Suprapubic skin (tissue), 4 donors: ENCODE measurements around the gene F2RL1. TPM values are rescaled to one million over a fixed set of nuclear protein-coding genes. Genes with fewer than 3 reads are reported as not detected.
"Not testable (repeated sequence)": the region's sequence is repeated elsewhere in the genome, so short reads cannot be mapped to it uniquely, and the experiment has no call there.

Experiments used
- DNase-seq, 2 donors: peaks; one replicate each; pipeline ENCODE4 v3.0.0-alpha.2; 2019; ENCODE audit warnings: low spot score in 2 of 2
- H3K27ac ChIP-seq: fragments of 200-600 bp; sonication (generic); one replicate; pipeline ENCODE4 v1.5.1; 2019
- H3K27me3 ChIP-seq: fragments of 200-600 bp; sonication (generic); one replicate; pipeline ENCODE4 v1.5.1; 2019
- H3K36me3 ChIP-seq: fragments of 200-600 bp; sonication (generic); one replicate; pipeline ENCODE4 v1.5.1; 2019
- H3K4me1 ChIP-seq: fragments of 200-600 bp; sonication (generic); one replicate; pipeline ENCODE4 v1.5.1; 2019
- H3K4me3 ChIP-seq: fragments of 200-600 bp; sonication (generic); one replicate; pipeline ENCODE4 v1.5.1; 2019; ENCODE audit warnings: mild to moderate bottlenecking
- H3K9me3 ChIP-seq: fragments of 200-600 bp; sonication (generic); one replicate; pipeline ENCODE4 v1.5.1; 2019
- CTCF ChIP-seq, 2 donors: fragments of 200-600 bp in 1 of 2; fragments of 450-650 bp in 1 of 2; sonication (generic) in 1 of 2; IDR thresholded peaks; one replicate each; pipeline ENCODE4 v1.5.1; 2016 to 2019; ENCODE audit warnings: antibody characterized with exemption in 2 of 2, mild to moderate bottlenecking in 1 of 2, moderate library complexity in 1 of 2
- EP300 ChIP-seq: sonication (generic); formaldehyde crosslinking; IDR thresholded peaks from one replicate; pipeline ENCODE4 v1.6.1; 2017; ENCODE audit warnings: antibody characterized with exemption
- POLR2A ChIP-seq, 2 donors: fragments of 450-650 bp; IDR thresholded peaks; one replicate each; pipeline ENCODE4 v1.6.1; 2017; ENCODE audit warnings: antibody characterized with exemption in 2 of 2, mild to moderate bottlenecking in 2 of 2, moderate library complexity in 2 of 2
- POLR2AphosphoS5 ChIP-seq, 3 donors: sonication (generic); formaldehyde crosslinking; IDR thresholded peaks; one replicate each; pipeline ENCODE4 v1.6.1; 2017; ENCODE audit warnings: antibody characterized with exemption in 3 of 3
- WGBS: methylation state at CpG from one replicate; pipeline ENCODE4 v1.1.5; 2018; 5-methylcytosine and 5-hydroxymethylcytosine counted together
- total RNA-seq, 4 donors: library from RNA; depleted of rRNA; stranded (reverse); fragments of >200 nt; gene quantifications; one replicate each; pipeline ENCODE4 v1.1.0, GENCODE V29; 2016

F2RL1 gene
- total RNA-seq, 4 donors from 2014 or later = 20.8 to 107 (median 77.7) TPM

- H3K27me3 ChIP-seq = no peaks in the 10 kb centered on the region
- no peak for DNase-seq
- no peak overlapping the region for H3K4me3 ChIP-seq
- TF ChIP-seq POLR2AphosphoS5 (IDR thresholded peaks at IDR 0.05) = no peak
- TF ChIP-seq CTCF (IDR thresholded peaks at IDR 0.05) = no peak
- TF ChIP-seq EP300 = no peak
- TF ChIP-seq POLR2A (IDR thresholded peaks at IDR 0.05) = no peak
- H3K4me1 ChIP-seq = peaks cover under 1% of the 10 kb centered on the region
- WGBS = 20% methylated on average over 2 of the region's 3 CpGs
- H3K9me3 ChIP-seq = no peaks in the 10 kb centered on the region
- H3K27ac ChIP-seq = no peak overlapping the region
- no peaks in the 10 kb centered on the region for H3K36me3 ChIP-seq
Measured at GRCh38 chr5:76845890-76846289, 27.1 kb downstream of the F2RL1 start.

- TF ChIP-seq CTCF (IDR thresholded peaks at IDR 0.05) (no peak), POLR2A (IDR thresholded peaks at IDR 0.05) (no peak), EP300 (no peak), POLR2AphosphoS5 (IDR thresholded peaks at IDR 0.05) (no peak)
- H3K27me3 ChIP-seq = no peaks in the 10 kb centered on the region
- no peak for DNase-seq
- H3K36me3 ChIP-seq = no peaks in the 10 kb centered on the region
- no peak within 1 kb of the TSS for H3K4me3 ChIP-seq
- WGBS = 78% methylated on average over 18 of the region's 18 CpGs
- H3K4me1 ChIP-seq = peaks cover 3% of the 10 kb centered on the region
- no peaks in the 10 kb centered on the region for H3K9me3 ChIP-seq
- no peak within 1 kb of the TSS for H3K27ac ChIP-seq
Measured at GRCh38 chr5:76849419-76850291, 30.8 kb downstream of the F2RL1 start, which contains the start of gene S100Z. S100Z (plus strand) TSS chr5:76850014; CDS start chr5:76875360, 25,346 bp downstream.

GRCh38 chr5:76850543-76851145, 31.8 kb downstream of the F2RL1 start:
- no peak for DNase-seq
- Histone ChIP-seq H3K27ac (no peak overlapping the region), H3K4me3 (no peak overlapping the region), H3K27me3 (no peaks in the 10 kb centered on the region), H3K9me3 (no peaks in the 10 kb centered on the region), H3K36me3 (no peaks in the 10 kb centered on the region), H3K4me1 (peaks cover 3% of the 10 kb centered on the region)
- TF ChIP-seq POLR2AphosphoS5 (IDR thresholded peaks at IDR 0.05) (no peak), EP300 (no peak), CTCF (IDR thresholded peaks at IDR 0.05) (no peak), POLR2A (IDR thresholded peaks at IDR 0.05) (no peak)
- 84% methylated on average over 8 of the region's 8 CpGs for WGBS

- Histone ChIP-seq H3K9me3 (no peaks in the 10 kb centered on the region), H3K36me3 (no peaks in the 10 kb centered on the region), H3K4me1 (peaks cover 3% of the 10 kb centered on the region), H3K4me3 (no peak overlapping the region), H3K27me3 (no peaks in the 10 kb centered on the region), H3K27ac (no peak overlapping the region)
- no peak for DNase-seq
- whole genome bisulfite sequencing = 61% methylated on average over 7 of the region's 7 CpGs
- TF ChIP-seq CTCF (IDR thresholded peaks at IDR 0.05) = no peak
- TF ChIP-seq EP300 = no peak
Measured at GRCh38 chr5:76851728-76852369, 33.0 kb downstream of the F2RL1 start.

- H3K4me1 ChIP-seq = peaks cover 3% of the 10 kb centered on the region
- TF ChIP-seq POLR2A (IDR thresholded peaks at IDR 0.05) (no peak), CTCF (IDR thresholded peaks at IDR 0.05) (no peak)
- H3K36me3 ChIP-seq = no peaks in the 10 kb centered on the region
- H3K9me3 ChIP-seq = no peaks in the 10 kb centered on the region
- 31% methylated on average over 2 of the region's 2 CpGs for WGBS
- no peak for DNase-seq
- H3K27ac ChIP-seq = no peak overlapping the region
- no peaks in the 10 kb centered on the region for H3K27me3 ChIP-seq
- H3K4me3 ChIP-seq = no peak overlapping the region
Measured at GRCh38 chr5:76852772-76853171, 33.9 kb downstream of the F2RL1 start.

GRCh38 chr5:76853741-76854140, 34.9 kb downstream of the F2RL1 start:
- H3K27ac ChIP-seq, H3K4me3 ChIP-seq, H3K27me3 ChIP-seq, H3K4me1 ChIP-seq, H3K9me3 ChIP-seq, DNase-seq, H3K36me3 ChIP-seq: not testable (repeated sequence)
- whole genome bisulfite sequencing = 97% methylated on average over 3 of the region's 3 CpGs
